GM04503 (cell line): Measurements from ENCODE around the gene SOX11.
"Not testable (repeated sequence)": the region's sequence is repeated elsewhere in the genome, so short reads cannot be mapped to it uniquely, and the experiment has no call there.

Experiments used
- DNase-seq: peaks from one replicate; pipeline ENCODE4 v3.0.0-alpha.2; 2012; ENCODE audit warnings: low read depth

Gene SOX11

DNA sequence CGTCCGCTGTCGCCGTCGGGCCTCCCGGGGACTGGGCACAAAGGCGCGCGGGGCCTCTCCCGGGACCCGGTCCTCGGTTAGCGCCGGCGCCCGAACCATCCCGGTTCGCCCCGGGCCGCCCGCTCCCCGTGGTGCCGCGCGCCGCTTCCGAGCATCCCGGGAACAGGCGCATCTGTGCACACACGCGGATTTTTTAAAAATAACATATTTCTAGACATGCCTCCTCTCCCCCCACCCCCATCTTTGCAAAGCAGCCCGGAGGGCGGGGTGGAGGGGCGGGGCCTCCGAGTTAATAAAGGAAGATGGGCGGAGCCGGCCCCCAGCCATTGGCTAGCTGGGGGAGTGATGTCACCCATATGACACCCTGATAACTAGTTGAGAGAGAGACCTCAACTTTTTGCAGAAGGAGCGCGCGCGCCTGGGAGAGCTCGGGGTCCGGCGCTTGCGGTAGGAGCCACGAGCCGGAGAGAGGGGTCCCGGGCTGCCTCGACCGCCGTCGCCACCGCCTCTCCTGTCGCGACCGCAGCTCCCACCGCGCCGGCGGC, at the start of gene SOX11:
Gene SOX11, plus strand, starts transcription at position 400 of the 545 bp plus-strand sequence. CDS start 338 bp downstream, outside the sequence.
- DNase-seq: no peak

DNA sequence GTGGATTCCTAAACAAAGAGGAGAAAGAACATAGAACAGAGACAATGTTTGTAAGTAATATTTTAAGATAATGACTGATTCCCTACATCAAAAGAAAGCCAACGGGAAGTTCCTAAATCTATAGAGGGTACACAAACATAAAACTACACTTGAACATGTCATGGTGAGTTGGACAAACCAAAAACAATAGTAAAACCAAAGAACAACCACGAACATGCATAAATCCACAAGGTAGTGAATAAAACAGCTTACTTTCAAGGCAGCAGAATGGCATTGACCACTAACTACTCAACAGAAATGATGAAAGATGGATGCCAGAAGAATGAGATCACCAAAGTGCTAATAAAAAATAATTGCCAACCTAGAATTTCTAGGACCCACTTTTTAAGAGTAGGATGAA, 39.5 kb upstream of the SOX11 start:
- not testable (repeated sequence) for DNase-seq

DNA sequence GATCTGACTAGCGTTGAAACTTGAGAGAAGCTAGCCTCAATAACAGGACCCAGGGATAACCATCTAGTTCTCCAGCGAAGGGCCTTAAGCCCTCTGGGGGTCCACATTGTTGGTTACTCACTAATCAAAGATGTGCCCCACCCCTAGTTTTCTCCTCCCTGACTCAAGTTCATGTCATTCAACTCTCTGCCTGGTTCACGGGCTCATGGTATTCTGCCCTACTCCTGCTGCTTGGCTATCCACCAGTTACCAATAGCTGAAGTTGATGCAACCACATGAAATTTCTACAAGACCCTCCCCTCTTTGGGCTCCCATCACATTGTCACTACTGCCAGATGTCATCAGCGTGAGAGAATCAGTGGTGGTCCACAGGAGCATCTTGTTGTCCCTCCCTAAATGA, 38.4 kb upstream of the SOX11 start:
- not testable (repeated sequence) for DNase-seq

- DNase-seq: no peak
Measured at GRCh38 chr2:5657231-5657630, 35.0 kb upstream of the SOX11 start.

- DNase-seq: no peak
Measured at GRCh38 chr2:5660591-5660990, 31.6 kb upstream of the SOX11 start.

DNA sequence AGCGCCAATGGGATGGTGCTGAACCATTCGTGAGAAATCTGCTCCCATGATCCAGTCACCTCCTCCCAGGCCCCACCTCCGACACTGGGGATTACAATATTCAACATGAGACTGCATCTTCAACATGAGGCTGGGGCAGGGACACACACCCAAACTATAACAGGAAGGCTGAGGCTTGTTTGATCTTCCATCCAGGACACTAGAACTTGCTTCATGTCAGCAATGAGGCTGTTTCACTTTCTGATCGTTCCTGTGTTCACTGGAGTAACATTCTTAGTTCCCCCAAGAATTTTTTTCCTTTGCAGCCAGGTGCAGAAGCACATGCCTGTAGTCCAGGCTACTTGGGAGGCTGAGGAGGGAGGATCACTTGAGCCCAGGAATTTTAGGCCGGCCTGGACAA, 30.8 kb upstream of the SOX11 start:
- no peak for DNase-seq

DNA sequence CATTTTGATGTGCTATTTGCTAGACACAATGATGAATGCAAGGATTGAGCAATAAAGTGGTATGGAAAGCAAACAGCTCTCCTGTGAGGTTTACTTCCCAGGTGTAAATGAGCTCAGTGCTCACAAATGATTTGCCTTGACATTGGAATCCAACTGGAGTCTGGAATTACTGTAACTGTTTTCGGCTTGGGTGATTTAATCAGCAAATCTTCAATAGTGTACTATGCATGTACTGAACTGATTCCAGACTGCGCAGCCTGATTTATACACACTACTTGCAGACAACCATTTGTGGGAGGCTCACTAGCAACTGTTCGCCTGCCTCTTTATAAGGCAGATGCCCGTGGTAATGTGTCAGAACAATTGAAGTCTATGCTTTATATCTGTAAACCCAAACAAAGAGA, 27.9 kb upstream of the SOX11 start:
- no peak for DNase-seq

DNA sequence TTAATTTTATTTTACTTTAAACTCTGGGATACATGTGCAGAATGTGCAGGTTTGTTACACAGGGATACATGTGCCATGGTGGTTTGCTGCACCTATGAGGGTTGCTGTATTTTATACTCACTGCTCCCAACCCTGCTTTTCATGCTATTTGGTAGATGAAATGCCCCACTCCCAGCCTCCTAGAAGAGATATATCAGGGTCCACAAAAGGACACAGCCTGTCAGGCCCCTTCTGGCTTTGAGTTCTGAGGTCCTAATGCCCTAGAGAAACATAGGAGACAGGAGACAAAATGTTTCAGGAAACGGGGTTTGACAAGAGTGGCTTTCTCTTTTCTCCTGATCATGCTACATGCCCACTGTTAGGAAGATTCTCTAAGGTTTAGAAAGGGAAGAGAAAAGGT, 27.1 kb upstream of the SOX11 start:
- DNase-seq: no peak

- DNase-seq: no peak
Measured at GRCh38 chr2:5666798-5667197, 25.4 kb upstream of the SOX11 start.

GRCh38 chr2:5667655-5668054, 24.5 kb upstream of the SOX11 start:
- not testable (repeated sequence) for DNase-seq

GRCh38 chr2:5668682-5669250, 23.4 kb upstream of the SOX11 start:
- DNase-seq: no peak

GRCh38 chr2:5672749-5673144, 19.4 kb upstream of the SOX11 start:
- no peak for DNase-seq

GRCh38 chr2:5673145-5674025, 18.8 kb upstream of the SOX11 start:
- DNase-seq: no peak

- no peak for DNase-seq
Measured at GRCh38 chr2:5674026-5674340, 18.2 kb upstream of the SOX11 start.

DNA sequence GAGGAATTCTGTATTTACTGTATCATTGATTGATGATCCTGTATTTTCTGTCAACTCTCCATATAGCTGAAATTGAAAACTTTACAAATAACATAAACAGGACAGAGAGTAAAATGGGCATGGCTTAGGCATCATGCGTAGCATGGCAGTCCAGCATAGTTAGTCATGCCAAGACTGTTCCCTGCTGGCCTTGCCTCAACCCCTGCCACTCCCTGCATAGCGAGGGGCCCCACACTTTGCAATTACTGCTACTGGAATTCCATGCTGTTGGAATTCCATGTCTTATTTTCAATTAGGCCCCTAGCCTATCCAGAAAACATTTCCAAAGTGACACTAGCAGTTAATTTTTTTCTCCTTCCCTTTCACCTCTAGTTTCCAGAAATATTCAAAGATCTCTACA, 15.1 kb upstream of the SOX11 start:
- DNase-seq: no peak

- no peak for DNase-seq
Measured at GRCh38 chr2:5683471-5683870, 8.7 kb upstream of the SOX11 start.

DNA sequence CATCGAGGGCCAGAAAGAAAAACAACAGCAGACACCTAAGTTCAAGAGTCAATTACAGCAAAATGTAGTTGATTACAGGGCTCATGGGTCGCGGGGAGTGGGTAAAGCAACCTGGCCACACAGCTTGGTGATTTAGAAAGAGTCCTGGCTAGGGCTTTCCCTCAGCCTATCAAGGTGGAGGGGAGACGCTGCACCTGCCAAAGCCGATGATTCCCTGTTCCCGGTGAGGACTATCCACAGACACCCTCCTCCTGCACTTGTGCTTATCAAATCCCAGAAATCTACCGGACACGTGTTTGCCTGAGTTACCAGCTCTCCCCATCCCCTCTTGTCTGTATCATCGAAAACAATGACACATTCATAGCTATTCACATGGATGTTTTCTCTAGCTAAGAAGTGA, 7.0 kb upstream of the SOX11 start:
- DNase-seq: no peak

DNA sequence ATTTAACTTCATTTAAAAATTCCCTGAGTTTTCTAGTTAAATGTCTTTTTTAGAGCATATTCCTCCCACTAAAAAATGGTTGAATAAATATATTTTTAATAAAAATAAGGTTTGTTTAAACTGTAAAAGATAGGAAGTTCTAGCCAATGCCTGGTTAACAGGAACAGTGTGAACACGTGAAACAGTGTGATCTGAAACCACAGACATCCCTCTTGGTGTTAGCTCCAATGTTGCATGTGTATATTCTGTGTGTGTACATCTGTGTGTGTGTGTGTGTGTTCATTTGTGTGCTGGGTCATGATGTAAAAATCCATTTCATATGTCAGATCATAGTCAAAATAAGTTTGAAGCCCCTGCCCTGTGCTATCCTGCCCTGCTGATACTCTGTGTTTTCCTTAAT, 6.1 kb upstream of the SOX11 start:
- DNase-seq: no peak

- no peak for DNase-seq
Measured at GRCh38 chr2:5686536-5686935, 5.6 kb upstream of the SOX11 start.

- DNase-seq: no peak
Measured at GRCh38 chr2:5689750-5690149, 2.4 kb upstream of the SOX11 start.

- no peak for DNase-seq
Measured at GRCh38 chr2:5690286-5690685, 1.9 kb upstream of the SOX11 start.

GRCh38 chr2:5690718-5691220, 1.4 kb upstream of the SOX11 start:
- no peak for DNase-seq

GRCh38 chr2:5691221-5691984, 781 bp upstream of the SOX11 start:
- DNase-seq: no peak
